Activated naive CD4-positive, alpha-beta T cell (primary cell): ENCODE results near the gene RIMS1.
"Not testable (repeated sequence)": the region's sequence is repeated elsewhere in the genome, so short reads cannot be mapped to it uniquely, and the experiment has no call there.

Experiments
- DNase-seq, 4 experiments: peaks; one replicate each; lab custom pipeline; 2025; lab: John Stamatoyannopoulos, UW

Gene RIMS1

DNA sequence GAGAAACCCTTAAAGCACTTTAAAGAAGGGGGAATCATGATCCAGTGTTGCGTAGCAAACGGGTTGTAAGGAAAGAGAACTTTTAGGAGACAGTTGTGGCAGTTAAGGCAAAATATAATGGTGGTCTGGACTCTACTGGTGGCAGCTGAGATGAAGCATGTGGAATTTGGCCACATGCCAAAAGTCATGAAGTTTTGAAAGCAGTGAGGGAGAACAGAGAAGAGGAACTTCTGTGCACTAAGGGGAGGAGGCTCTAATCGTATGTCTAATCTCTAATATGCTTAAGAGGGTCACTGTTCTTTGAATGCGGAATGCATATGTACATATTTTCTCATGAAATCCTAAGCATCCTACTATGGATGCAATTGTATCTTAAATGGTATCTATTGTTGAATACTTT lies 91.5 kb downstream of the RIMS1 start:
- no peak for DNase-seq

GRCh38 chr6:71979911-71980310 lies 93.6 kb downstream of the RIMS1 start:
- no peak for DNase-seq

GRCh38 chr6:71982389-71982788 lies 96.0 kb downstream of the RIMS1 start:
- DNase-seq: no peak

DNA sequence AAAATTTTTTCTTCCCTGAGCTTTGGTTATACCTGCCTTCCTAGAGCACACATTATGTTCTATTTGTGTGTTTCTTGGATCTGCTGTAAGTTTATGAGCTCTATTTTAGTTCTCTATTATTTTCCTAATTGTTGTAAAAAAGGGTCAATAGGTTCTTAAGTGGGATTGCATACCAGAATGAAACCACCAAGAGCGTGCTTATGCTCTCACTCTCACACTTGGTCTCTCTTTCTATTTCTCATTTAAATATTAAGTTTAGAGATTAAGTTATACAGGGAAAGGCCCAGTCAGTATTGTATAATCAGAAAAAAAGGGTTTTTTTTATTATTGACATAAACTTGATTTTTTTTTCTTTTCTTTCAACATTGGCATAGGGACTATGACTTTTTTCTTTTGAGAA lies 96.8 kb downstream of the RIMS1 start:
- no peak for DNase-seq

DNA sequence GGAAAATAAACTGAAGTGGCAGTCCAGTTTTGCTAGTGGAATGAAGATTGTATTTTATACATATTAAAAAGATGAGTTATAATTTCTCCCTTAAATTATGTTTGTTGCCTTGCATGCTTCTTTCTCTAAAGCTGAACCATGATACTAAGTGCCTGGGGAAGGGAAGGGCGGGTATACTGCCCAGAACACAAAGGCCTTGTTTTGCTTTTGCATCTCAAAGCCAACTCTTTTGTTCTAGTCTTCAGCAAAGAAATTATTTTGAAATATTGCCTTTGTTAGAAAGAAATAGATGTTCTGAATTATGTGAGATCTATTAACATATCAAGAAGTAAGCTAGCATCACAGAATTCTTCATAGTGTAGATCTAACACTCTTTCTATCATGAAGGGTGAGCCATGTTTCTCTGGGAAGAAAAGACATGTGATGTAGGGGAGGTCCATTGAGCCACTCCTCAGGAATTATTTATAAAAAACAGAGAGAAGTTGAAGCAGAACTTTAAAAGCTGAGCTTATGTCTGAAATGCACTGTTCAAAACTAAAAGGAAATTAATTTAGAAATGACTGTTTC lies 108.4 kb downstream of the RIMS1 start:
- no peak for DNase-seq

DNA sequence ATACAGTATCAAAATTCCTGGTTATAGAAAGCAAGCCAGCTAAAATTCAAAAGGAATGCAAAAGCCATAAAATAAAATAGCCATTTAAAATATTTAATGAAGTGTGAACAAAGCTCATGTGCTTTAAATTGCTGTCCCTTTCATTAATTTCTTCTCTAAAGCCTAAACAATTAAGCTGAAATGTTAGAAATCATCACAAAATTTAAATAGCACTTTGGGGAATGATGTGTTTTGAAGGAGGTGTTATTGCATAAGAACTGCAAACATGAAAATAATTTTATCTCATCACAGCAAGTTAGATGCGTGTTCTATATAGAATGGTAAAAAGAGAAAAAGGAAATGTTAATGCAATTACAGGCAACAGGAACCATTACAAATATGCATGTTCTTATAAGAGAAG lies 111.0 kb downstream of the RIMS1 start:
- no peak for DNase-seq

DNA sequence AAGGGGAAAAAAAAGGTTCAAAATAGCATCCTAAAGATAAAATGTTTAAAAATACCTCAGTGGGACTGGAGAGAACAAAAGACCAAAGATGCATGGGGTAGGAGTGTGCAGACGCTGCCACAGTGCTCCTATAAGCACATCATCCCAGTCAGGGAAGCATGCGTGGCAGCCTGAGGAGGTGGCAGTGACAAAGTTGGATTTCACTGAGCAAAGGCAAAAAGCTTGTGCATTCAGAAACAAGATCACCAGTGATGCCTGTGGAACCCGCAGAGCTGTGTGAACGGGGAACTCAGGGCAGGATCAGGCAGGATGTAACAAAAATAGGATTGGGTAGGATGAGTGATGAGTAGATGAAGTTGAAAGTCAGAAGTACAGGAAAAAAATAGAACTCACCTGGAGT lies 116.1 kb downstream of the RIMS1 start:
- DNase-seq: no peak

DNA sequence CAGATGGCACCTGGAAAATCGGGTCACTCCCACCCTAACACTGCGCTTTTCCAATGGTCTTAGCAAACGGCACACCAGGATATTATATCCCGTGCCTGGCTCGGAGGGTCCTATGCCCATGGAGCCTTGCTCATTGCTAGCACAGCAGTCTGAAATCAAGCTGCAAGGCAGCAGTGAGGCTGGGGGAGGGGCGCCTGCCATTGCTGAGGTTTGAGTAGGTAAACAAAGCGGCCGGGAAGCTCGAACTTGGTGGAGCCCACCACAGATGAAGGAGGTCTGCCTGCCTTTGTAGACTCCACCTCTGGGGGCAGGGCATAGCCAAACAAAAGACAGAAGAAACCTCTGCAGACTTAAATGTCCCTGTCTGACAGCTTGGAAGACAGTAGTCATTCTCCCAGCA lies 120.2 kb downstream of the RIMS1 start:
- DNase-seq: not testable (repeated sequence)

GRCh38 chr6:72022830-72023229 lies 136.5 kb downstream of the RIMS1 start:
- DNase-seq: no peak

GRCh38 chr6:72031471-72031870 lies 145.1 kb downstream of the RIMS1 start:
- DNase-seq: no peak

GRCh38 chr6:72032086-72032485 lies 145.7 kb downstream of the RIMS1 start:
- DNase-seq: no peak

- DNase-seq: no peak
Observed at GRCh38 chr6:72035486-72035885, 149.1 kb downstream of the RIMS1 start.

GRCh38 chr6:72035966-72036365 lies 149.6 kb downstream of the RIMS1 start:
- DNase-seq: no peak

GRCh38 chr6:72037006-72037405 lies 150.7 kb downstream of the RIMS1 start:
- DNase-seq: no peak

GRCh38 chr6:72040111-72040510 lies 153.8 kb downstream of the RIMS1 start:
- no peak for DNase-seq

- DNase-seq: no peak
Observed at GRCh38 chr6:72042088-72042487, 155.7 kb downstream of the RIMS1 start.

DNA sequence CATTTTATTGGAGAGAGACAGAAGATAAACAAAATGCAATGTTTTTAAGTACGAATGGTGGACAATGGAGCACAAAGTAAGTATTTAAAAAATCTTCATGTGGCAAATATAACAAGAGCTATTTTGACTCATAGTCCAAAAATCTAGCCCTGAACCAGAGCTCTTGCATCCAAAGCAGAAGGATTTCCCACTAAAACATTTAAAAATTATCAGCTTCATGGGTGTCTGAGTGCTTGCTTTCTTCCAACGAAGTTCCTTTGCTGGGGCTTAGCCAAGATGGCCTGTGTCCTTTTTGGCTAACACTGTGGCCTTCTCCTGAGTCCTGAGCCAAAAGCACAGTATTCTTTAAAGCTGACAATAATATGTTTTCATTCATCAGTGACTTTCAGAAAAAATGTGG lies 161.7 kb downstream of the RIMS1 start:
- no peak for DNase-seq

DNA sequence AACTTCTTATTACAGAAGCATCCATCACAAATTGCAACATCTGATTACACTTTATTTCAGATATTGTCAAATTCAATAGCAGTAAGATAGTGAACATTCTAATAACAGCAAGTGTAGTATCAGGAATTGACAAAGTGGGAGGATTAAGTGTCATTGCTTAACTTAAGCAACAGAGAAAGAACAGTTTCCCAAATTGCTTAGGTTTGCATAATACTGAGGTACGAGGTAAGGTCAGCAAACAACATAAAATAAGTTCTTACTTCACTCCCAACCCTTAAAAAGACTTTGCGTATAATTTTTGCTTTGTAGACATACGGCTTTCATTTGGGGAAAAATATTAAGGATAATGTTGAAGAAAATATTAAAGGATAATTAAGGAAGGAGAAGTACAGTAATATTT lies 163.0 kb downstream of the RIMS1 start:
- DNase-seq: no peak

GRCh38 chr6:72061286-72061685 lies 174.9 kb downstream of the RIMS1 start:
- no peak for DNase-seq

GRCh38 chr6:72064399-72064975 lies 178.1 kb downstream of the RIMS1 start:
- DNase-seq: no peak

GRCh38 chr6:72078096-72078495 lies 191.7 kb downstream of the RIMS1 start:
- DNase-seq: no peak

DNA sequence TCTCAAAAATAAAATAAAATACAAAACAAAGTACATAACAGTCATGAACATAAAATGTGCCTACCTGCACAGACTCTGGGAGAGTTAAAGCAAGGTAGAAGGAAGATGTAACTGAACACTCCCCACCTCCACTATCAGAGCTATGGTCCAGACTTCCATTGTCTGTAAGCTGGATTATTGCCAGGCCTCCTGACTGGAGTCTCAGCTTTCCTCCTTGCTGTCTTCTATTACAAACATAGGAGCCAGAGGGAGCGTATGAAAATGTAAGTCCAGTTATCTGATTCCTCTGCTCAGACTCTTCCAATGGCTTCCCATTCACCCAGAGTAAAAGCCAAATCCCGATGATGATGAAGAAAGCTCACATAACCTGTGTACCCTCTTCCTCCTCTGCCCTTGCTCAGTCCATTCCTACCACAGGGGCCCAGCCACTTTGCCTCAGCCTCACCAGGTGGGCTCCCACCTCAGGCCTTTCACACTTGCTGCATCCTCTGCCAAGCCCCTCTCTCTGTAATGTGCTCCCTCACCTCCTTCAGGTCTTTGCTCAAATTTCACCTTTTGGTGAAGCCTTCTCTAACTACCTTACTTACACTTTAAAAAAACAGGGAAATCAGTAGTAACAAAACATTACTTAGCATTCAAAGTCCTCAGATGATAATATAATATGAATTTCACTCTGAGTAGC lies 194.1 kb downstream of the RIMS1 start:
- no peak for DNase-seq

DNA sequence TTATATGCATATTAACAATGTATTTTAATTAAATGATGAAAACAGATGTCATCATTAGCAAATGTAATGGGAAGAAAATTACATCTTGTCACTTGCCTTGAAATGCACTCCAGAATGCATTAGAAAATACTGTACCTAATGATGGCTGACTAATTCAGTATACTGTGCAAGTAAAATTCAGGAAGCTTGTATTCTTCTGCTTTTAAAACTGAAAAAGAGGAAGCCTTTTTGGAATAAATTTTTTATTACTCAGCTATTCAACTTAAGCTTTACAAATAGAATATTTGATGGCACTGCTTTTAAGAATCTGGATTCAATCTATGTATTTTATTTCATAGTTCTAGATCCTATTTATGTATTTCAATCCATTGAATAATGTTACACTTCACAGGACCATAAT lies 195.5 kb downstream of the RIMS1 start:
- DNase-seq: no peak

DNA sequence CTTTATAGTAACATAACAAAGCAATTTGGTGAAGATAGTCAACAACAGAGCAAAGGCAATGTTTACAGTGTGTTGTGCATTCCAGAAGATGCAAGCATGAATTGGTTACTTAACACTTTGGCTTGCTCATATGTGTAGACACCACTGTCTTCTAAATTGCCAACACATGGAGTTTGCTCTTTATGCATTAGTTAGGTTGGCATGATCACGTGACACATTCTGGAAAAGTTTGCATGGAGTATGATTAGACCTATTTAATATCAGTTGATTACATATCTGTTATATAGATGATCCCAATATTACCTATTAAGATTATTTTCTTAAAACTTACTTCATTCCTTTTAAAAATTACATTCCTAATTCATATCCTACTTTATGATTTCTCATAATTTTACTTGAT lies 197.6 kb downstream of the RIMS1 start:
- no peak for DNase-seq
